Natural killer cell (primary cell): ENCODE data around the gene CSRP1. TPM values are rescaled to one million over a fixed set of nuclear protein-coding genes. Genes with fewer than 3 reads are reported as not detected.

Source experiments
- ATAC-seq, 3 donors: fragments of 150-1000 bp in 2 of 3; fragments of 200-7000 bp in 1 of 3; cut with Tn5 transposase; 1 replicate in 1 of 3; 2 replicates in 2 of 3; pipeline ENCODE4 v1.10.0; 2021; ENCODE audit warnings: mild to moderate bottlenecking in 2 of 3, moderate library complexity in 2 of 3
- DNase-seq, 2 donors: peaks; one replicate each; pipeline versions ENCODE4 v3.0.0 to v3.0.0-alpha.2; 2013 to 2021; ENCODE audit warnings: mixed read lengths in 1 of 2
- H3K27ac ChIP-seq: one replicate; pipeline ENCODE4 v1.5.1; 2013; ENCODE audit warnings: mild to moderate bottlenecking, low read length
- H3K27me3 ChIP-seq: one replicate; pipeline ENCODE4 v1.6.1; 2013; ENCODE audit warnings: low read length; ENCODE audit not compliant: control insufficient read depth, insufficient read depth
- H3K36me3 ChIP-seq: one replicate; pipeline ENCODE4 v1.6.1; 2013; ENCODE audit warnings: low read length; ENCODE audit not compliant: control insufficient read depth, insufficient read depth
- H3K4me1 ChIP-seq: one replicate; pipeline ENCODE4 v1.6.1; 2013; ENCODE audit warnings: low read length; ENCODE audit not compliant: control insufficient read depth, insufficient read depth
- H3K4me3 ChIP-seq: one replicate; pipeline ENCODE4 v1.5.1; 2013; ENCODE audit warnings: low read length
- H3K9me3 ChIP-seq: one replicate; pipeline ENCODE4 v1.6.1; 2013; ENCODE audit warnings: low read length; ENCODE audit not compliant: control insufficient read depth, insufficient read depth
- H3K27ac Mint-ChIP-seq, 2 donors: one replicate each; pipeline ENCODE4 v1.8.0; 2022; ENCODE audit warnings: mild to moderate bottlenecking in 2 of 2, mixed read lengths in 2 of 2, moderate library complexity in 1 of 2
- H3K27me3 Mint-ChIP-seq, 2 donors: one replicate each; pipeline ENCODE4 v1.8.0; 2022; ENCODE audit warnings: low read depth in 2 of 2, mixed read lengths in 2 of 2
- H3K36me3 Mint-ChIP-seq: one replicate; pipeline ENCODE4 v1.8.0; 2022; ENCODE audit warnings: mixed read lengths
- H3K4me1 Mint-ChIP-seq, 2 donors: one replicate each; pipeline ENCODE4 v1.8.0; 2022; ENCODE audit warnings: mixed read lengths in 2 of 2
- H3K4me3 Mint-ChIP-seq: one replicate; pipeline ENCODE4 v1.8.0; 2022; ENCODE audit warnings: mild to moderate bottlenecking, moderate library complexity, mixed read lengths
- H3K9me3 Mint-ChIP-seq, 2 donors: one replicate each; pipeline ENCODE4 v1.8.0; 2022; ENCODE audit warnings: mixed read lengths in 2 of 2
- WGBS: methylation state at CpG from one replicate; pipeline ENCODE4 v1.1.7; 2013; ENCODE audit warnings: missing lambda C conversion rate; ENCODE audit not compliant: insufficient coverage; 5-methylcytosine and 5-hydroxymethylcytosine counted together
- intact Hi-C: fragments of 100-400 bp; cut with micrococcal nuclease; formaldehyde crosslinking; loops from one replicate; pipeline ENCODE4 v1.14.2; 2022
- total RNA-seq, 4 donors: library from RNA; stranded (reverse); fragments of 120-200 nt in 1 of 4; gene quantifications; one replicate each; pipeline versions ENCODE4 v1.2.3 to v1.2.4, GENCODE V29; 2013 to 2022
- TF ChIP-seq, protein P1 (sequence below): fragments of 200-600 bp; IDR thresholded peaks from one replicate; pipeline ENCODE4 v1.8.0; 2022; ENCODE audit warnings: antibody characterized with exemption

The CSRP1 gene
- total RNA-seq, 3 donors from 2014 or later (not counting 1 experiment from before 2014, with no cell fraction given), result 36.9 to 48.4 (median 44.1) TPM

DNA sequence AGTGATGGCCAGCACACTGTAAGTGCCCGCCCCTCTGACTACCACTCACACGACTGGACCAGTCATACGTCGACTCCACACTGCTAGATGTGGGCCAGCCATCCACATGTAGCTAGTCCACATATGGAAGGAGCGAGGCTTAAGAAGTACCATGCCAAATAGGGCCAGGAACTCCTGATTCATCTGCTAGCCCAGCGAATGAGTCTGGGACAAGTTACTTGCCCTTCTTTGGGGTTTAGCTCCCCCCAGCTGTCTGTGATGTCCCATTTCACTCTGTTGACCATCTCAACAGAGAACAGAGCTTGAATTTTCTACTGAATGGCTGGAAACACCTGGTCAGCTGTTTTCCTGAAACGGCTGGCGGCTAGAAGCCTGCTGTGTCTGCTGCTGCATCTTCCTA is 5.8 kb downstream of the CSRP1 start:
- DNase-seq (no peak), ATAC-seq (no peak)
- H3K4me1 ChIP-seq, result peaks cover 11% of the 10 kb centered on the region
- H3K27ac ChIP-seq, result no peak overlapping the region
- no peaks in the 10 kb centered on the region for H3K36me3 Mint-ChIP-seq
- no peaks in the 10 kb centered on the region for H3K9me3 ChIP-seq
- WGBS, result 97% methylated on average over 8 of the region's 8 CpGs
- H3K36me3 ChIP-seq, result no peaks in the 10 kb centered on the region
- H3K9me3 Mint-ChIP-seq, result no peaks in the 10 kb centered on the region
- no peaks in the 10 kb centered on the region for H3K27me3 ChIP-seq
- H3K4me3 ChIP-seq, result no peak overlapping the region
- intact Hi-C loops, result no loop called here
- H3K27ac Mint-ChIP-seq, result no peak overlapping the region
- no peak overlapping the region for H3K4me3 Mint-ChIP-seq
- TF ChIP-seq, protein P1, sequence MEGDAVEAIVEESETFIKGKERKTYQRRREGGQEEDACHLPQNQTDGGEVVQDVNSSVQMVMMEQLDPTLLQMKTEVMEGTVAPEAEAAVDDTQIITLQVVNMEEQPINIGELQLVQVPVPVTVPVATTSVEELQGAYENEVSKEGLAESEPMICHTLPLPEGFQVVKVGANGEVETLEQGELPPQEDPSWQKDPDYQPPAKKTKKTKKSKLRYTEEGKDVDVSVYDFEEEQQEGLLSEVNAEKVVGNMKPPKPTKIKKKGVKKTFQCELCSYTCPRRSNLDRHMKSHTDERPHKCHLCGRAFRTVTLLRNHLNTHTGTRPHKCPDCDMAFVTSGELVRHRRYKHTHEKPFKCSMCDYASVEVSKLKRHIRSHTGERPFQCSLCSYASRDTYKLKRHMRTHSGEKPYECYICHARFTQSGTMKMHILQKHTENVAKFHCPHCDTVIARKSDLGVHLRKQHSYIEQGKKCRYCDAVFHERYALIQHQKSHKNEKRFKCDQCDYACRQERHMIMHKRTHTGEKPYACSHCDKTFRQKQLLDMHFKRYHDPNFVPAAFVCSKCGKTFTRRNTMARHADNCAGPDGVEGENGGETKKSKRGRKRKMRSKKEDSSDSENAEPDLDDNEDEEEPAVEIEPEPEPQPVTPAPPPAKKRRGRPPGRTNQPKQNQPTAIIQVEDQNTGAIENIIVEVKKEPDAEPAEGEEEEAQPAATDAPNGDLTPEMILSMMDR, result no peak
- H3K4me1 Mint-ChIP-seq, result peaks cover 13 to 22% of the 10 kb centered on the region in 2 donors
- H3K27me3 Mint-ChIP-seq, result no peaks in the 10 kb centered on the region

DNA sequence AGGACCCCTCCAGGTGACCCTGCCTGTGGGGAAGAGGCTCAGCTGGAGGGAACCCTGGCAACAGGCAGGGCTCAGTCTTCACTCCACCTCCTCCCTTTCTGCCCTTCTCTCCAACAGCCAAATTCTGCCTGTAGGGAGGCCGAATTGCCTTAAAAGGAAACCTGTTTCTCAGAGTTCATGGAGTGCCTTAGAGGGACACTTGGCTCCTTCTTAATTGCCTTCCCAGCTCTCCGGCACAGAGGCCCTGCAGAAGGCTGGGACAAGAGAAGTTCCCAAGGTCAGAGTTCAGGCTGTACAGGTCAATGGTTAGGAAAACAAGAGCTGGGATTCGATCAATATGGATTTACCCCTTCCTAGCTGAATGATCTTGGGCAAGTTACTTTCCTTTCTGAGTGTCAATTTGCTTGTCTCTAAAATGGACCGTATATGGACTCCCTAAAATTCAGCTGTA is 6.2 kb downstream of the CSRP1 start:
- H3K9me3 ChIP-seq, result no peaks in the 10 kb centered on the region
- Mint-ChIP-seq H3K9me3 (no peaks in the 10 kb centered on the region), H3K27ac (no peak overlapping the region), H3K36me3 (no peaks in the 10 kb centered on the region), H3K27me3 (no peaks in the 10 kb centered on the region), H3K4me3 (no peak overlapping the region), H3K4me1 (peaks cover 8 to 17% of the 10 kb centered on the region in 2 donors)
- no peak overlapping the region for H3K27ac ChIP-seq
- WGBS, result 96% methylated on average over 4 of the region's 4 CpGs
- intact Hi-C loops, result no loop called here
- DNase-seq, result no peak
- no peak for ATAC-seq
- H3K4me1 ChIP-seq, result peaks cover 6% of the 10 kb centered on the region
- H3K36me3 ChIP-seq, result no peaks in the 10 kb centered on the region
- H3K27me3 ChIP-seq, result no peaks in the 10 kb centered on the region
- TF ChIP-seq, protein P1, result no peak
- H3K4me3 ChIP-seq, result no peak overlapping the region

DNA sequence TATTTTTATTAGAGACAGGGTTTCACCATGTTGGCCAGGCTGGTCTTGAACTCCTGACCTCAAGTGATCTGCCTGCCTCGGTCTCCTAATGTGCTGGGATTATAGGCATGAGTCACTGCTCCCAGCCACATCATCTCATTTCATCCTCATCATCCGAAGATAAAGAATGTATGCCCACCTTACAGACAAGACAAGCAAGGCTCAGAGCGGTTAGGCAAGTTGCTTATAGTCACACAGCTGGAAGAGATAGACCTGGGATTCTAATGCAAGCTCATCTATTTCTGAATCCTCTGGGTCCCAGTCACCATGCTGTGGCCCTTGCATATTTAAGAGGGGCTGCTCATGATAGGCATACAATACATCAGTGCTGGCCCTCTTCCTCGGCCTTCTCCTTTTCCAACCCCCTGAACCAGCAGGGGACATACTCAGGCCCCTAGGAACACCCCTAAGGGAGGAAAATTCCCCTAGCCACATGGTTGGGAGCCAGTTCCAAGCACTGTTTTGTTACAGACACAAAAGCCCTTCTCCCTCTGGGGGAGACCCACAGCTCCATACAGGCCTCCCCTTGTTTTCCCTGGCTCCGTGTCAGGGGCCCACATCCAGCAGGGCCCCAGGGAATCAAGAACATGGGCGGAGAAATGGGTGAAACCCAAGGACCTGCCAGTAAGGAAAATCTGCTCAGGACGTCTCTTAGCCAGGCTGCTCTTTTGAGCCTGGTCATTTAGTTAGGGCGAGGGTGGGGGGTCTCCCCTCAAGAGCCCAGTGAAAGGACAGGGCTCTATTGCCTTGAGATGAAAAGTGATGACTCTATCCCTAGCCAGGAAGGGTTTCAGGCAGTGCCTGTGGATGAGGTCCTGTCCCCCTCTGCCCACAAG is 6.9 kb downstream of the CSRP1 start:
- peaks cover 2 to 11% of the 10 kb centered on the region in 2 donors for H3K4me1 Mint-ChIP-seq
- TF ChIP-seq, protein P1, result no peak
- H3K36me3 Mint-ChIP-seq, result no peaks in the 10 kb centered on the region
- no peaks in the 10 kb centered on the region for H3K9me3 Mint-ChIP-seq
- no peak overlapping the region for H3K27ac Mint-ChIP-seq
- Histone ChIP-seq H3K36me3 (peaks cover 3% of the 10 kb centered on the region), H3K4me1 (no peaks in the 10 kb centered on the region), H3K9me3 (no peaks in the 10 kb centered on the region), H3K27ac (no peak overlapping the region), H3K27me3 (no peaks in the 10 kb centered on the region), H3K4me3 (no peak overlapping the region)
- WGBS, result 94% methylated on average over 8 of the region's 8 CpGs
- no peaks in the 10 kb centered on the region for H3K27me3 Mint-ChIP-seq
- no peak overlapping the region for H3K4me3 Mint-ChIP-seq
- DNase-seq (no peak), ATAC-seq (no peak)
- intact Hi-C loops, result no loop called here
